Right cardiac atrium (tissue), 5 donors: ENCODE data around the gene TNRC18. TPM values are rescaled to one million over a fixed set of nuclear protein-coding genes. Genes with fewer than 3 reads are reported as not detected.
"Not testable (repeated sequence)": the region's sequence is repeated elsewhere in the genome, so short reads cannot be mapped to it uniquely, and the experiment has no call there.

Experiments used
- ATAC-seq, 2 donors: fragments of 200-7000 bp; cut with Tn5 transposase; one replicate each; pipeline versions ENCODE4 v1.8.0 to v1.9.1; 2020; ENCODE audit warnings: moderate library complexity in 2 of 2, mild to moderate bottlenecking in 1 of 2
- DNase-seq, 3 donors: peaks; one replicate each; pipeline ENCODE4 v3.0.0-alpha.2; 2020
- H3K27ac ChIP-seq: one replicate; pipeline ENCODE4 v1.5.1; 2013; ENCODE audit warnings: mild to moderate bottlenecking, low read length, control low read depth, moderate library complexity
- H3K27me3 ChIP-seq: one replicate; pipeline ENCODE4 v1.6.1; 2013; ENCODE audit not compliant: control insufficient read depth, insufficient read depth
- H3K4me1 ChIP-seq: one replicate; pipeline ENCODE4 v1.6.1; 2013; ENCODE audit warnings: low read length; ENCODE audit not compliant: control insufficient read depth, insufficient read depth
- H3K4me3 ChIP-seq: one replicate; pipeline ENCODE4 v1.5.1; 2013; ENCODE audit warnings: low read length, control low read depth
- H3K9me3 ChIP-seq: one replicate; pipeline ENCODE4 v1.6.1; 2013; ENCODE audit warnings: low read length; ENCODE audit not compliant: control insufficient read depth
- WGBS: extraction: QIAGEN DNeasy Blood & Tissue Kit; methylation state at CpG from one replicate; pipeline ENCODE4 v1.1.7; 2013; 5-methylcytosine and 5-hydroxymethylcytosine counted together
- intact Hi-C, 4 donors: fragments of 100-400 bp; cut with DNase I; formaldehyde crosslinking; loops; one replicate each; pipeline versions ENCODE4 v1.11.0 to v1.14.0; 2022 to 2023
- polyA plus RNA-seq: library from polyadenylated mRNA; stranded (reverse); fragments of 200-250 nt; gene quantifications from one replicate; pipeline ENCODE4 v1.2.3, GENCODE V29; 2013
- total RNA-seq, 4 donors: library from RNA; stranded (reverse); fragmentation: NEBNext Ultra II Directional; extraction: Animal tissue kit (Norgen Biotek cat#: 25700); gene quantifications; one replicate each; pipeline ENCODE4 v1.2.1, GENCODE V29; 2021
- donor health status: healthy with polysubstance abuse.
- donor health status: DM: no; HTN: yes; CAD: no.
- donor health status: DM: no; HTN: no; CAD: no.
- donor health status: DM: no; HTN: yes; CAD: no; lungs with severe emphysema.
- donor health status: DM: yes; HTN: yes; CAD: no.

TNRC18 gene
- total and polyA plus RNA-seq, 5 donors = 33.1 to 46.6 (median 38.9) TPM

- no peaks in the 10 kb centered on the region for H3K4me1 ChIP-seq
- H3K27ac ChIP-seq = no peak overlapping the region
- H3K4me3 ChIP-seq = no peak overlapping the region
- DNase-seq (no peak), ATAC-seq (no peak)
- no peaks in the 10 kb centered on the region for H3K27me3 ChIP-seq
- WGBS = 78% methylated on average over 14 of the region's 14 CpGs
- no peaks in the 10 kb centered on the region for H3K9me3 ChIP-seq
- intact Hi-C loops = no loop called here
Observed at GRCh38 chr7:5294169-5294987, 129.3 kb downstream of the TNRC18 start.

- H3K4me3 ChIP-seq, H3K9me3 ChIP-seq, H3K4me1 ChIP-seq, intact Hi-C loops, H3K27ac ChIP-seq, H3K27me3 ChIP-seq, DNase-seq, ATAC-seq: not testable (repeated sequence)
- WGBS = 73% methylated on average over 15 of the region's 15 CpGs
Observed at GRCh38 chr7:5291711-5292335, 131.8 kb downstream of the TNRC18 start.

GRCh38 chr7:5291301-5291700, 132.3 kb downstream of the TNRC18 start:
- no peaks in the 10 kb centered on the region for H3K4me1 ChIP-seq
- H3K27me3 ChIP-seq = no peaks in the 10 kb centered on the region
- intact Hi-C loops = no loop called here
- WGBS = 86% methylated on average over 8 of the region's 8 CpGs
- ATAC-seq (no peak), DNase-seq (no peak)
- no peak overlapping the region for H3K4me3 ChIP-seq
- H3K9me3 ChIP-seq = no peaks in the 10 kb centered on the region
- no peak overlapping the region for H3K27ac ChIP-seq

- WGBS = 54% methylated on average over 7 of the region's 7 CpGs
- DNase-seq = no peak
- intact Hi-C loops = no loop called here
- Histone ChIP-seq H3K27me3 (no peaks in the 10 kb centered on the region), H3K4me3 (no peak overlapping the region), H3K4me1 (no peaks in the 10 kb centered on the region), H3K9me3 (no peaks in the 10 kb centered on the region), H3K27ac (no peak overlapping the region)
- ATAC-seq = no peak
Observed at GRCh38 chr7:5289355-5289754, 134.3 kb downstream of the TNRC18 start.

GRCh38 chr7:5288560-5288959, 135.1 kb downstream of the TNRC18 start:
- ATAC-seq, H3K4me1 ChIP-seq, H3K27ac ChIP-seq, H3K9me3 ChIP-seq, intact Hi-C loops, H3K27me3 ChIP-seq, H3K4me3 ChIP-seq, DNase-seq: not testable (repeated sequence)
- 88% methylated on average over 8 of the region's 8 CpGs for WGBS

- H3K27me3 ChIP-seq = no peaks in the 10 kb centered on the region
- 94% methylated on average over 19 of the region's 19 CpGs for WGBS
- H3K27ac ChIP-seq = no peak overlapping the region
- intact Hi-C loops = no loop called here
- H3K4me1 ChIP-seq = no peaks in the 10 kb centered on the region
- H3K9me3 ChIP-seq = no peaks in the 10 kb centered on the region
- ATAC-seq (no peak), DNase-seq (no peak)
- H3K4me3 ChIP-seq = no peak overlapping the region
Observed at GRCh38 chr7:5287802-5288201, 135.8 kb downstream of the TNRC18 start.

- intact Hi-C loops, H3K27ac ChIP-seq, H3K9me3 ChIP-seq, H3K27me3 ChIP-seq, H3K4me3 ChIP-seq, DNase-seq, ATAC-seq, H3K4me1 ChIP-seq: not testable (repeated sequence)
- 87% methylated on average over 5 of the region's 5 CpGs for WGBS
Observed at GRCh38 chr7:5287373-5287772, 136.3 kb downstream of the TNRC18 start.

- DNase-seq = no peak
- no peaks in the 10 kb centered on the region for H3K9me3 ChIP-seq
- intact Hi-C loops = no loop called here
- no peaks in the 10 kb centered on the region for H3K4me1 ChIP-seq
- WGBS = 95% methylated on average over 9 of the region's 9 CpGs
- no peak overlapping the region for H3K27ac ChIP-seq
- no peaks in the 10 kb centered on the region for H3K27me3 ChIP-seq
- no peak for ATAC-seq
- no peak overlapping the region for H3K4me3 ChIP-seq
Observed at GRCh38 chr7:5286933-5287332, 136.7 kb downstream of the TNRC18 start.

- peak; percentile 12 to 21 for ATAC-seq
- DNase-seq = peak; percentile 59 to 84 (median 75)
- WGBS = 46% methylated on average over 24 of the region's 24 CpGs
Observed at GRCh38 chr7:5284304-5285281, 139.0 kb downstream of the TNRC18 start.

GRCh38 chr7:5283421-5284303, 140.0 kb downstream of the TNRC18 start:
- no peaks in the 10 kb centered on the region for H3K27me3 ChIP-seq
- no peak for DNase-seq
- no peaks in the 10 kb centered on the region for H3K9me3 ChIP-seq
- H3K27ac ChIP-seq = no peak overlapping the region
- ATAC-seq = peak; percentile 22 to 46
- H3K4me1 ChIP-seq = no peaks in the 10 kb centered on the region
- intact Hi-C loops = no loop called here
- H3K4me3 ChIP-seq = peak overlapping the region; percentile 75
- whole genome bisulfite sequencing = 16% methylated on average over 46 of the region's 46 CpGs

More at GRCh38 chr7:5284304-5285281, 139.0 kb downstream of the TNRC18 start:
- intact Hi-C loops = no loop called here
- no peaks in the 10 kb centered on the region for H3K9me3 ChIP-seq
- no peak overlapping the region for H3K4me3 ChIP-seq
- no peak overlapping the region for H3K27ac ChIP-seq
- no peaks in the 10 kb centered on the region for H3K4me1 ChIP-seq
- no peaks in the 10 kb centered on the region for H3K27me3 ChIP-seq
